ENCODE measurements around the gene PEAK3. TPM values are rescaled to one million over a fixed set of nuclear protein-coding genes. Genes with fewer than 3 reads are reported as not detected.

PEAK3 gene
- total RNA-seq, 2 experiments from 2014 or later = 0.54 TPM; not detected in 1

DNA sequence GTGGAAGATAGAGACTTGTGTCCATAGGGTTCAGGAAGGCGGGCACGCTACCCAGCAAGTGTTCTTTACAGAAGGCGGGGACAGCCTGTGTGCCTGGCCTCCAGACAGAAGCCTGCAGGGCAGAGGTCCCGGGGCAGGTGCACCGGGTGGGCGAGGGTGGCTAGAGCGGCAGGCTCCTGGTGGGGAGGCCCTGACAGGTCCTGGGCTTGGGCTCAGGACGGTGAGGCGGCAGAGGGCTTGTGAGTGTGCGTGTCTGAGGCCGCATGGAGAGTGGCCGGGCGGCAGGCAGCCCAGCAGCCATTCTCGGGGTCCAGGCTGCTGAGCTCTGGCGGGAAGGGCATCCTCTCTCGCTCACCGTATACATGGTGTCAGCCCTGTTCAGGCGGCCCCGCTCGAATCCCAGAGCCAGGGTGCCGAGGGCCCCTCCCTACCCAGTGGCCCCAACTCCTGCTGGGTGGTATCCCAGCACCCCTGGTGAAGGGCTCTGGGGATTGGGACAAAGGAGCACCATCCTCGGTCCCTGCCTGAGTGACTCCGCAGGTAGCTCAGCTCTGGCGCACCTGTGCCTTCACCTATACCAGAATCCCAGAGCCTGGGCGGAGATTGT is 35.9 kb downstream of the PEAK3 start:
- Mint-ChIP-seq H3K27ac (no peak overlapping the region), H3K27me3 (no peaks in the 10 kb centered on the region), H3K36me3 (peaks cover 20% of the 10 kb centered on the region), H3K9me3 (ENCODE audit: low read depth) (no peaks in the 10 kb centered on the region), H3K4me3 (no peak overlapping the region), H3K4me1 (peaks cover 15% of the 10 kb centered on the region)
- CTCF ChIA-PET = no interaction called here
- DNase-seq (no peak), ATAC-seq (no peak)

DNA sequence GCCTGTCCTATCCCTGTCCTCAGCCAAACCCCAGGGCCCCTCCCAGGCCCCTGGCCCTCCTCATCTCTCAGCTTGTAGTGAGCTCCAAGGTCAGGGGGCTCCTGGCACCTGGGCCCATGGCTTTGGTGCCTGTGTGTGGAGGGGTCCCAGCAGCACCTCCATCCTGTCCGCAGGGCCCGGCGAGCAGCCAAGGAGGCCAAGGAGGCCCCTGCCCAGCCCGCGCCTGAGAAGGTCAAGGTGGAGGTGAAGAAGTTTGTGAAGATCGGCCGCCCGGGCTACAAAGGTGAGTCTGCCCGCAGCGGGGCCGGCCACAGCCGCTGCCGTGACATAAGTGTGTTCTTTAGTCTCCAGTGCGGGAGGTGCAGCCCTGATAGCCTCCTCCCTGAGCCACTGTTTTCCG is 36.7 kb downstream of the PEAK3 start:
- H3K9me3 Mint-ChIP-seq (ENCODE audit: low read depth) = no peaks in the 10 kb centered on the region
- H3K4me1 Mint-ChIP-seq = peaks cover 24% of the 10 kb centered on the region
- ATAC-seq (no peak), DNase-seq (no peak)
- H3K27ac Mint-ChIP-seq = no peak overlapping the region
- CTCF ChIA-PET = interaction anchor here (1.0 kb wide), 1 partner anchor 90 kb away, joined by 3 read pairs; no protein-coding TSS in a partner anchor
- peaks cover 28% of the 10 kb centered on the region for H3K36me3 Mint-ChIP-seq
- no peaks in the 10 kb centered on the region for H3K27me3 Mint-ChIP-seq
- no peak overlapping the region for H3K4me3 Mint-ChIP-seq

DNA sequence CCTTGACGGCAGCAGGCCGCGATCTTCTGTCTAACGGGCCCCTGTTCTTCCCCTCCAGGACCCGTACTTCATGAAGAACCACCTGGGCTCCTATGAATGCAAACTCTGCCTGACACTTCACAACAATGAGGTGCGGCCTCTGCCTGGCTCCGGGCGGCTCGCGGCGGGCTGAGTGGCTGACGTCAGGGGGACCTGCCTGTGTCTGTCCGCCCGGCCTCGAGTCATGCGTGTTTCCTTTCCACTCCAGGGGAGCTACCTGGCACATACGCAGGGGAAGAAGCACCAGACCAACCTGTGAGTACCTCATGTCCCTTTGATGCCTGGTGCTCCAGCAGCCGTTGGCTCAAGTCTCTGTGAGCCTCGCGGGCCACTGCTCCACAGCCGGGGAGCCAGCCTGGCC is 37.5 kb downstream of the PEAK3 start:
- no peak for DNase-seq
- ATAC-seq = no peak
- Mint-ChIP-seq H3K4me3 (no peak overlapping the region), H3K4me1 (peaks cover 29% of the 10 kb centered on the region), H3K36me3 (peaks cover 33% of the 10 kb centered on the region), H3K27me3 (no peaks in the 10 kb centered on the region), H3K27ac (no peak overlapping the region), H3K9me3 (ENCODE audit: low read depth) (no peaks in the 10 kb centered on the region)
- CTCF ChIA-PET = interaction anchor here (1.0 kb wide), 1 partner anchor 89 kb away, joined by 3 read pairs; no protein-coding TSS in a partner anchor

DNA sequence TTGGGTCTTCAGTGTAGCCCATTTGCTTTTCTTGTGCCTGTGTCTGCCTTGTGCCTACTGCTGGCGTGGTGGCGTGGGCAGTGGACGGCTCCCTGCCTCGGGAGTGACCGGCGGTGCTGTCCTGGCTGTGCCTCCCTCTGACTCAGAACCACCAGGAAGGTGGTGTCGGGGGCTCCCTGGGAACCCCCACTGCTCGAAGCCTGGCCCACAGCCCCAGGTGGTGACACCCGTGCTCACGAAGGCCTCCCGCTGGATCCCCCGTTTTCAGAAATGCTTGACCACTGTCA is 37.9 kb downstream of the PEAK3 start:
- Mint-ChIP-seq H3K27ac (no peak overlapping the region), H3K4me1 (peaks cover 32% of the 10 kb centered on the region), H3K36me3 (peaks cover 35% of the 10 kb centered on the region), H3K27me3 (no peaks in the 10 kb centered on the region), H3K9me3 (ENCODE audit: low read depth) (no peaks in the 10 kb centered on the region), H3K4me3 (no peak overlapping the region)
- DNase-seq (no peak), ATAC-seq (no peak)
- CTCF ChIA-PET = interaction anchor here (1.3 kb wide), 1 partner anchor 14 kb away, joined by 3 read pairs; no protein-coding TSS in a partner anchor

DNA sequence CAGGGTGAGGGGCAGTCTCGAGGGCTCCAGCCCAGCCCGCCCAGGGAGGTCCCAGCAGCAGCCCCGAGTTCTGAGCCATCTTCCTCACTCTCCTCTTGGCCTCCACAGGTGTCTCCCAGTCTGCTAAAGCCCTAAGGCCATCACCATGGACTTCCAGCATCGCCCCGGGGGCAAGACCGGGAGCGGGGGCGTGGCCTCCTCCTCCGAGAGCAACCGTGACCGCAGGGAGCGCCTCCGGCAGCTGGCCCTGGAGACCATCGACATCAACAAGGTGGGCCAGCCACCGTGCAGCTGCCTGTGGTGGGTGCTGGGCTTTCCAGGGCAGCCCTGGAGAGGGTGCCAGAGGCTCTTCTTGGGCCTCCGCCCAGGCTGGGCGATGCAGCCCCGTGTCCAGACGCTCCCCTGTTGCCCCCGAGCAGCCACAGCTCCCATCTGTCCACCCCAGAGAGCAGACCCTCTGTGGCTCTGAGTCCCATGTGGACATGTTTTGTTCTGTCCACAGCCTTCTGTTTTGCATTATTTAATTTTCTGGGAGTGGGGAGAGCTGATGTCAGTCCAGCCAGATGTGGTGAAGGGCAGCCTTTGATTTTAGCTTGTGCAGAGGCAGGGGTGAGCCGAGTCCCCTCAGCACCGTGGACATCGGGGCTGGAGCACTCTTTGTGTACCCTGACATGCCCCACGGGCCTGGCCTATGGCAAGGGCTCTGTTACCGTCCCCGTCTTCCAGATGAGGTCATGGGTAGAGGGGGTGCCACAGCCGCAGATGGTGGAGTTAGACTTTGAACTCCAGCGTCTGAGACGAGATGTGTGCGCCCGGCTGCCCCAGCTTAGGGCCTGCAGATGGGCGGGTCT is 38.5 kb downstream of the PEAK3 start:
- H3K27me3 Mint-ChIP-seq = no peaks in the 10 kb centered on the region
- H3K27ac Mint-ChIP-seq = no peak overlapping the region
- no peak for DNase-seq
- peaks cover 37% of the 10 kb centered on the region for H3K4me1 Mint-ChIP-seq
- peaks cover 38% of the 10 kb centered on the region for H3K36me3 Mint-ChIP-seq
- no peaks in the 10 kb centered on the region for H3K9me3 Mint-ChIP-seq (ENCODE audit: low read depth)
- no peak for ATAC-seq
- CTCF ChIA-PET = interaction anchor here (1.3 kb wide), 1 partner anchor 15 kb away, joined by 3 read pairs; no protein-coding TSS in a partner anchor
- no peak overlapping the region for H3K4me3 Mint-ChIP-seq

DNA sequence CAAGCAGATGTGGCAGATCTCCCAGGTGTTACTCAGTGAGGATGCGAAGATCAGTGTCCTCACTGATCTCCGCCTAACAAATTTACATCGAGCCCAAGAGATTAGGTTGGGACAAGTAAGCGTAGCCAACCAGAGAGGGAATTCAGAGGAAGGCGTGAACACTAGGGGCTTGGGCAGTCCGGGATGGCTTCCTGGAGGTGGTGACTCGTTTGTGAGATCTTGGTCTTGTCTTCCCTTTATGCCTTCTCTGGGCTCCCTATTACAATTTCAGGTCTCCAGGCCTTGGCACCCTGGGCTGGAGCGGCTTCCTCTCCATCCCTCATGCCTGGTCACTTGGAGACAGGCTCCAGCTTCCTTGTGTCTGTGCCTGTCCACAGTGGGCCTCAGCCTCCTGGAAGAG is 39.2 kb downstream of the PEAK3 start:
- DNase-seq (no peak), ATAC-seq (no peak)
- Mint-ChIP-seq H3K4me1 (peaks cover 44% of the 10 kb centered on the region), H3K27me3 (no peaks in the 10 kb centered on the region), H3K9me3 (ENCODE audit: low read depth) (no peaks in the 10 kb centered on the region), H3K4me3 (no peak overlapping the region), H3K27ac (no peak overlapping the region), H3K36me3 (peaks cover 44% of the 10 kb centered on the region)
- CTCF ChIA-PET = interaction anchor here (1.3 kb wide), 1 partner anchor 15 kb away, joined by 3 read pairs; no protein-coding TSS in a partner anchor

DNA sequence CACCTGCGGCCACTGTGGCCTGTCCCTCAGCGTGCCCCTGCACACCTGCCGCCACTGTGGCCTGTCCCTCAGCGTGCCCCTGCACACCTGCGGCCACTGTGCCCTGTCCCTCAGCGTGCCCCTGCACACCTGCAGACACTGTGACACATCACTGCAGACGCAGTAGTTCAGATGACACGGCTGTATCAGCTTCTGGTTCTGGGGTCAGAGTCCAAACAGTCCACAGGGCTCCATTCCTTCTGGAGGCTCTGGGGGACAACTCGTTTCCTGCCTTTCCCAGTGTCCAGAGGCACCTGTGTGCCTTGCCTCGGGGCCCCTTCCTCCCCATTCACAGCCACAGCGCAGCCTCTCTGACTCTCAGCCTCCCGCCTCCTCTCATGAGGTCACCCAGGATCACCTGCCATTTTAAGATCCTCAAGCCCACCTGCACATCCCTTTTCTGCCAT is 39.9 kb downstream of the PEAK3 start:
- Mint-ChIP-seq H3K27ac (no peak overlapping the region), H3K4me3 (no peak overlapping the region), H3K9me3 (ENCODE audit: low read depth) (no peaks in the 10 kb centered on the region), H3K36me3 (peaks cover 50% of the 10 kb centered on the region), H3K27me3 (no peaks in the 10 kb centered on the region), H3K4me1 (peaks cover 47% of the 10 kb centered on the region)
- CTCF ChIA-PET = interaction anchor here (5.8 to 5.9 kb wide), 2 partner anchors 10 to 19 kb away, joined by 39 to 68 read pairs; no protein-coding TSS in a partner anchor
- ATAC-seq = no peak
- DNase-seq = no peak

DNA sequence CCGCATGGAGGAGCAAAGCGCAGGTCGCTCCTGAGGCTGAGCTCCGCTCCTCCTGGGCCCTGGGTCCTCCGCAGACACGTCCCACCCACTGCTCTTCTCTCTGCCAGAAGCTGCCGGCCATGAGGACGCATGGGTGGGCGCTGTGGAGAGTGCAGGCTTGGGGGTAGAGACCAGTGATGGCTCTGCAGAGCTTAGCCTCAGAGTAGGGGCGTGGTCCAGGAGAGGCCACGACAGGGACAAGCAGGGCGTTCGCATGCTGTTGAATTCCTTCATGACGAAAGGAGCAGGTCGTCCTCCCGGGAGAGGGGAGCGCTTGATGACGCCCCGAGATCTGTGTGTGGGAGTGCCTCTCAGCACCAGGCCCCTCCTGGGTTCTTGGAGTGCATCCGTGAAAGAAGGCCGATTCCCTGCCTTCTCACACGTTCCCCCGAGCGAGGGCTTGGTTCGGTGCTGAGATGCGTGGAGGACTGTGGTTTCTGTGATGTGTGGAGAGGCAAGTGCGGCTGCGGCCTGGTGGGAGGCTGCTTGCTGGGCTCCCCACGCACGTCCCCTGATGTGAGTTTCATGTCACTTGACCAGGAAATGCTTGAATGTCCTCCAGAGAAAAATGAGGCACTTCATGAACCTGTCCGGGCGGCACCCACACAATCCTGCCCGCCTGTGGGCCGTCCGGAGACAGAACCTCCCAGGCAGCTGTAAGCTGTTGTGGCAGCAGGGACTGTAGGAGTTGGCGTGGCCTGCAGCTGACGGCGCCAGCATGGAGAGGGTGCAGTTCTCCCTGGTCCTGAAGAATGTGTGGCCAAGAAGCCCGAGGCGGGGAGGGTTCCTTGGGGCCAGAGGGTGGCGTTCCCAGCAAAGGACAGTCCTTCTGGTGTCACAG is 40.9 kb downstream of the PEAK3 start:
- peaks cover 53% of the 10 kb centered on the region for H3K36me3 Mint-ChIP-seq
- DNase-seq (no peak), ATAC-seq (no peak)
- peak overlapping the region; percentile 93 for H3K4me3 Mint-ChIP-seq
- H3K9me3 Mint-ChIP-seq (ENCODE audit: low read depth) = no peaks in the 10 kb centered on the region
- H3K4me1 Mint-ChIP-seq = peaks cover 50% of the 10 kb centered on the region
- H3K27ac Mint-ChIP-seq = peak overlapping the region; percentile 96
- no peaks in the 10 kb centered on the region for H3K27me3 Mint-ChIP-seq
- CTCF ChIA-PET = interaction anchor here (0.8 to 5.9 kb wide), 7 partner anchors 11 to 151 kb away, joined by 3 to 68 read pairs (median 6); no protein-coding TSS in a partner anchor

DNA sequence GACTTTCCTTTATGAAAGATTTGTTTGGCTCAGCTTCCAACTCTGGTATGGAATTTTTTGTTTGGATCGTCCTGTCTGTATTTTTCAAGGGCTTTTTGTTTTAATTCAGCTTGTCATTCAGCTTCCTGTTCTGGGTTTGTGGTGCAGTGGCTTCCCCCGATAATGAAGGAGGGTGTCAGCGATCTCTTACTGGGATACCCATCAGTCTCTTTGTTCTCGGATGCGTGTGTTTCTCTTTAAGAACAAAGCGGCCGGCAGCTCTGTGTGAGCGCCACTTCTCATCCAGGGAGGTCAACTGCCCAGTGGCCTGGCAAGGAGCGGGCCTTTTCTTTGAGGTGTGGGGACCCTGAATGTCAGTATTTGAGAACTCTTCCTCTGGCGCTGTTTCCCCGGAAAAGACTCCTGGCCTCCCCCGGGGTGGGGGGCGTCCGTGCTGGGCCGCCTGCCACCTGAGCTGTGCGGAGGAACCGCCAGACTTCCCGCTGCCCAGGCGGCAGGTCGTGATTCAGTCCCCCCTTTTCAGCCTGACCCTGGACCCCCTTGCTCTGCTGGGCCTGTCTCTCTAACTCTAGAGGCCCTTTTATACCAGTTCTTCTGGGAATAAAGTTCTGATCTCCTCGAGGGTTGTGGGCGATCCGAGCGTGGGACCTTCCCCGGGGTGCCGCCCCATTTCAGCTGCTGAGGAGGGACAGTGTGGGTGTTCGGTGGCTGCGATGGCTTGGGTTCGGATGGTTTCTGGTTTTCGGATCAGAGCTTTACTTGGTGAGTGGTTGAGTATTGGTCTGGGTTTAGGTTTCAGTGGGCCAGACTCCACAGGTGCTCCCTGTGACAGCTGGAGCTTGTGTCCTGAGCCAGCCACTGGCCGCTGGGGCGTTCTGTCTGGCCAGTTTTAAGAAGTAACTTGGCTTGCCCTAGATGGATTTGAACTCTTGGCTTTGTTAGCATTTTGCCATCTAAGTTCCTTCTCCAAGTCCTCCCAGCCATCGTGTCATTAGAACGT is 41.9 kb downstream of the PEAK3 start:
- Mint-ChIP-seq H3K27me3 (no peaks in the 10 kb centered on the region), H3K36me3 (peaks cover 47% of the 10 kb centered on the region), H3K9me3 (ENCODE audit: low read depth) (no peaks in the 10 kb centered on the region), H3K27ac (peak overlapping the region; percentile 96), H3K4me1 (peaks cover 53% of the 10 kb centered on the region), H3K4me3 (peak overlapping the region; percentile 93)
- CTCF ChIA-PET = interaction anchor here (0.7 to 5.9 kb wide), 16 partner anchors 11 to 408 kb away, joined by 3 to 68 read pairs (median 4); partner anchors contain the start of gene JSRP1
- ATAC-seq (no peak), DNase-seq (peak; percentile 74)

DNA sequence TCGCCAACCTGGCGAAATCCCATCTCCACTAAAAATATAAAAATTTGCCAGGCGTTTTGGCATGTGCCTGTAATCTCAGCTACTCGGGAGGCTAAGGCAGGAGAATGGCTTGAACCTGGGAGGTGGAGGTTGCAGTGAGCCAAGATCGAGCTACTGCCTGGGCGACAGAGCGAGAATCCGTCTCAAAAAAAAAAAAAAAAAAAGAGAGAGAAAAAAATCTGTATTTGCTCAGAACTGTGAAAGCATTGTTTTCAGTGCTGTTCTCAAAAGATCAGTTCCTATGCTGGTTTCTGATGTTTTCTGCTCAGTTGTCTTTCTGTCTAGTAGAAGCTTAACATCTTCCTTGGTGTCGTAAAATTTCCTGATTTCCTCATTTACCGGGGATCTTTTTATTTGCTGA is 42.8 kb downstream of the PEAK3 start:
- CTCF ChIA-PET = interaction anchor here (0.7 to 5.9 kb wide), 14 partner anchors 10 to 409 kb away, joined by 3 to 68 read pairs (median 4); partner anchors contain the start of gene JSRP1
- ATAC-seq (no peak), DNase-seq (no peak)
- Mint-ChIP-seq H3K9me3 (ENCODE audit: low read depth) (no peaks in the 10 kb centered on the region), H3K4me3 (peak overlapping the region; percentile 93), H3K36me3 (peaks cover 41% of the 10 kb centered on the region), H3K27ac (peak overlapping the region; percentile 96), H3K4me1 (peaks cover 60% of the 10 kb centered on the region), H3K27me3 (no peaks in the 10 kb centered on the region)

DNA sequence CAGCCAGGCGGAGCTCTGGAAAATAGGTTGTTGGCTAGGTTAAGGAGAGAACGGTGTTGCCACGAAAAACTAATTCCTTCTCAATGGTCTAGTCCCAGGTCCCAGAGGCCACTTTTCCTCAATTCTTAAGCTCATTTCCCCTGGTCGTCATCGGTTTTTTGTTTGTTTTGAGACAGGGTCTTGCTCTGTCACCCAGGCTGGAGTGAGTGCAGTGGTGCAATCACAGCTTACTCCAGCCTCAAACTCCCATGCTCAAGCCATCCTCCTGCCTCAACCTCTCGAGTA is 44.2 kb downstream of the PEAK3 start:
- peaks cover 45% of the 10 kb centered on the region for H3K36me3 Mint-ChIP-seq
- peak overlapping the region; percentile 93 for H3K4me3 Mint-ChIP-seq
- CTCF ChIA-PET = interaction anchor here (1.1 to 5.9 kb wide), 11 partner anchors 14 to 373 kb away, joined by 3 to 68 read pairs (median 4); partner anchors contain the start of genes AP3D1 and LMNB2
- H3K4me1 Mint-ChIP-seq = peaks cover 71% of the 10 kb centered on the region
- no peaks in the 10 kb centered on the region for H3K9me3 Mint-ChIP-seq (ENCODE audit: low read depth)
- DNase-seq (no peak), ATAC-seq (no peak)
- H3K27ac Mint-ChIP-seq = peak overlapping the region; percentile 96
- H3K27me3 Mint-ChIP-seq = no peaks in the 10 kb centered on the region

Data from activated CD8-positive, alpha-beta memory T cell treated with anti-CD3 and anti-CD28 coated beads, Interleukin-2, amount 10 ng/mL, durations not matched to agents 7 days and 5 days (primary cell).